VCaP (cell line): ENCODE data around the gene AKAP13.
"Not testable (repeated sequence)": the region's sequence is repeated elsewhere in the genome, so short reads cannot be mapped to it uniquely, and the experiment has no call there.

Source experiments
- H3K27ac ChIP-seq: fragments of 450-650 bp; 2 replicates; pipeline ENCODE4 v1.5.1; 2017
- TF ChIP-seq, protein P1 (sequence below): fragments of 450-650 bp; conservative IDR thresholded peaks from 2 replicates; pipeline ENCODE4 v1.5.1; 2017; ENCODE audit warnings: mild to moderate bottlenecking, moderate library complexity

Gene AKAP13

DNA sequence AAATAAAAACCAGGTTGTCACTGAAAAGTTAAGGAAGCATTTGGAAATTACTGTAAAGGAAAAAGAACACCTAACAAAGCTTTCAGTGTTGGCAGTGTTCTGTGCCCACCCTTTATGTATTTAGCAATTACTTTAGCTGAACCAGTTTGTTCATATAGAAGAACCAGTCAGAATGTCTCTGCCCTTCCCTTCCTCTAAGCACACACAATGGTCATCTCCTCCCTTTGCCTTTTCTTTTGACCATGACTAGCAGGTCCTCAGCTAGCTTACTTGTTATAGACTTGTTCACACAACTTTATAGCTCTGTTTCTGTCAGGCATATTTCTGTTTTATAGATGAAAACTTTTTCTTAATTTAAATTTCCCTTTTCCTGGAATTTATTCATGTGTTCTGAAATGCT is 59.6 kb downstream of the AKAP13 start:
- no peak overlapping the region for H3K27ac ChIP-seq

GRCh38 chr15:85440451-85440850 is 60.0 kb downstream of the AKAP13 start:
- H3K27ac ChIP-seq: no peak overlapping the region
- TF ChIP-seq, protein P1, sequence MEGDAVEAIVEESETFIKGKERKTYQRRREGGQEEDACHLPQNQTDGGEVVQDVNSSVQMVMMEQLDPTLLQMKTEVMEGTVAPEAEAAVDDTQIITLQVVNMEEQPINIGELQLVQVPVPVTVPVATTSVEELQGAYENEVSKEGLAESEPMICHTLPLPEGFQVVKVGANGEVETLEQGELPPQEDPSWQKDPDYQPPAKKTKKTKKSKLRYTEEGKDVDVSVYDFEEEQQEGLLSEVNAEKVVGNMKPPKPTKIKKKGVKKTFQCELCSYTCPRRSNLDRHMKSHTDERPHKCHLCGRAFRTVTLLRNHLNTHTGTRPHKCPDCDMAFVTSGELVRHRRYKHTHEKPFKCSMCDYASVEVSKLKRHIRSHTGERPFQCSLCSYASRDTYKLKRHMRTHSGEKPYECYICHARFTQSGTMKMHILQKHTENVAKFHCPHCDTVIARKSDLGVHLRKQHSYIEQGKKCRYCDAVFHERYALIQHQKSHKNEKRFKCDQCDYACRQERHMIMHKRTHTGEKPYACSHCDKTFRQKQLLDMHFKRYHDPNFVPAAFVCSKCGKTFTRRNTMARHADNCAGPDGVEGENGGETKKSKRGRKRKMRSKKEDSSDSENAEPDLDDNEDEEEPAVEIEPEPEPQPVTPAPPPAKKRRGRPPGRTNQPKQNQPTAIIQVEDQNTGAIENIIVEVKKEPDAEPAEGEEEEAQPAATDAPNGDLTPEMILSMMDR: no peak

More for the DNA sequence above, 59.6 kb downstream of the AKAP13 start:
- TF ChIP-seq, protein P1: no peak

GRCh38 chr15:85441854-85442253 is 61.5 kb downstream of the AKAP13 start:
- not testable (repeated sequence) for H3K27ac ChIP-seq

DNA sequence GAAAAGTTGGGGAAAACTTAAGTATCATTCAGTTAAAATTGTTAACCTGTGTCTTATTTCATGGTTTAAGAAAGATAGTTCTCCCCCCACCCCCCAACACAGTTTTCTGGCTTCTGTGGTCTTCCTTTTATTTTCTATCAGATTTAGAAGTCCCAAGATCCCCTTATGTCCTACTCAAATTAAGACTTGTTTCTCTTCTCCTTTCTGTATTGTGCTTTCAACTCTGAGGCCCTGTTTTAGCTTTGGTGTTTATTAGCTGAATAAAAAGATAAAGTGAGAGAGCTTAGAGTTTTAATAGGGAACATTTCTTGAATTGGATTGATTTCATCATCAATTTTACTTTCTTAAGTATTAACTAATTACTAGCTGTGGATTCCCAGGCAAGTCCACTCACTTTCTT is 62.6 kb downstream of the AKAP13 start:
- TF ChIP-seq, protein P1: no peak
- peak overlapping the region; percentile 47 for H3K27ac ChIP-seq

DNA sequence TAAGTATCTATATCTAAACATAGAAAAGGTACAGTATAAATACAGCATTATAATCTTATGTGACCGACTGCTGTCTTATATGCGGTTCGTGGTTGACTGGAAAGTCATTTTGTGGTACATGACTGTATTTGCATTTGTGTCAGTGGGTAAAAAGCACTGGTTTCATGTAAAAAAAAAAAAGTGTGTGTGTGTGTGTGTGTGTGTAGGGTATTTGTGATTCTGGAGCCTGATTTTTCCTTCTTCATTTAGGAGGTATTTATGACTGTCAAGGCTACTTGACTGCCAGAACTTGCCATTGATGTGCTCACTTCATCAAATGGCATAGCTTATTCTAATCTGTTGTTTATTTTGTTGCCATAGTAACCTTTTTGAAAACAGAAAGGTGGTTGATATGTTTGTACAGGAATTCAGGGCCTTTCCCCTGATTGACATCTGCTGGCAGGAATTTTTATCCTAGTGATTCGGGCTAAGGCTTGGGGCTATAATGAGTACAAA is 63.2 kb downstream of the AKAP13 start:
- TF ChIP-seq, protein P1: peak; percentile 45
- H3K27ac ChIP-seq: peak overlapping the region; percentile 47

DNA sequence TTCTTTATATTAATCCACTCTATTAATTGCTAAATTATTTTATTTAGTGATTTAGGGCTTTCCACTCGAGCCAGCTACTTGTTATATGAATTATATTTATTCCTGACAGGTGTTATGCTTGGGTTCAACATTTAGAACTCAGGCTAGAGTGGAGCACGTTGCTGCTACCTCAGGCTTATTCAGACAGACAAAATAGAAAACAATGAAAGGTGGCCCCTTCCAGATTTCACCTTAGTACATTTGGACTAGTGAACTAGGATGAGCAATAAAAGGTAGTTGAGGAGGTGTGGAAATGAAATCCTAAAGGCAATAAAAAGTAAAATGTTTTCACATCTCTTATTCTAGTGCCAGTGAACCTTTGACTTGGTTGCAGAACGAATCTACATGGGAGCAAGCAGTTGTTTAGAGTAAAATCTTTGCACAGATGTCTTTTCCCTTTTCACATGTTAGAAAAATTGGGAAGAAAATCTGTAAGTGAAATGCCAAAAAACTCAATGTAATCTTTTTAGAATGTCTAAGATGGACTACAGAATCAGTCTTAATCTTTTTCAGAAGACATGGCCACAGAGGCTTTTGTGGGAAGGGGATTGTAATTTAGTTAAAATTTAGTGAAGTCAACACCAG is 63.8 kb downstream of the AKAP13 start:
- H3K27ac ChIP-seq: peak overlapping the region; percentile 47
- TF ChIP-seq, protein P1: no peak

DNA sequence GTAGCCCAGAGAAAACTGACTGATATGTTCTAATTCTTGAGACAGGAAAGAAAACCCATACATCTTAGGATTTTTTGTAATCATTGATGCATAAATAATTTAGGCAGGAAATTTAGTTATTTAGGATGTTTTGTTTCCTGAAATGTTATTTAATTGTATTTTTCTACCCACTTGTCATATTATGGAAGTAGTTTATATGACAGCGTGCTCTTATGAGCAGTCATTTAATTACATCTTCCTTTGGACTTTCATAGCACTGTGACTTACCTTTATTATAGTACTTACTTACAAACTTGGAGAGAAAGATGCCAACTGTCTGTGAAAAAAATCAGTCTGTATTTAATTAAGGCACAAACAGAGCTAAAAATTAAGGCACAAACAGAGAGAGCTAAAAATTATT is 65.0 kb downstream of the AKAP13 start:
- H3K27ac ChIP-seq: no peak overlapping the region
- TF ChIP-seq, protein P1: no peak

GRCh38 chr15:85451099-85451700 is 70.8 kb downstream of the AKAP13 start:
- H3K27ac ChIP-seq: no peak overlapping the region
- TF ChIP-seq, protein P1: no peak
